Retinal pigment epithelial cell (primary cell): ENCODE data around the gene TRMT5.

Source experiments
- DNase-seq: peaks from one replicate; pipeline ENCODE4 v3.0.0-alpha.2; 2010; ENCODE audit warnings: low read depth
- H3K4me3 ChIP-seq: 2 replicates; pipeline ENCODE4 v1.5.1; 2011; ENCODE audit warnings: mild to moderate bottlenecking, low read length, control low read depth, moderate library complexity
- TF ChIP-seq, protein P1 (sequence below): conservative IDR thresholded peaks from 2 replicates; pipeline ENCODE4 v1.5.1; 2011; ENCODE audit warnings: low read depth, low read length, control low read depth, inconsistent platforms

Gene TRMT5

GRCh38 chr14:60998617-60999016 is 17.7 kb upstream of the TRMT5 start:
- TF ChIP-seq, protein P1, sequence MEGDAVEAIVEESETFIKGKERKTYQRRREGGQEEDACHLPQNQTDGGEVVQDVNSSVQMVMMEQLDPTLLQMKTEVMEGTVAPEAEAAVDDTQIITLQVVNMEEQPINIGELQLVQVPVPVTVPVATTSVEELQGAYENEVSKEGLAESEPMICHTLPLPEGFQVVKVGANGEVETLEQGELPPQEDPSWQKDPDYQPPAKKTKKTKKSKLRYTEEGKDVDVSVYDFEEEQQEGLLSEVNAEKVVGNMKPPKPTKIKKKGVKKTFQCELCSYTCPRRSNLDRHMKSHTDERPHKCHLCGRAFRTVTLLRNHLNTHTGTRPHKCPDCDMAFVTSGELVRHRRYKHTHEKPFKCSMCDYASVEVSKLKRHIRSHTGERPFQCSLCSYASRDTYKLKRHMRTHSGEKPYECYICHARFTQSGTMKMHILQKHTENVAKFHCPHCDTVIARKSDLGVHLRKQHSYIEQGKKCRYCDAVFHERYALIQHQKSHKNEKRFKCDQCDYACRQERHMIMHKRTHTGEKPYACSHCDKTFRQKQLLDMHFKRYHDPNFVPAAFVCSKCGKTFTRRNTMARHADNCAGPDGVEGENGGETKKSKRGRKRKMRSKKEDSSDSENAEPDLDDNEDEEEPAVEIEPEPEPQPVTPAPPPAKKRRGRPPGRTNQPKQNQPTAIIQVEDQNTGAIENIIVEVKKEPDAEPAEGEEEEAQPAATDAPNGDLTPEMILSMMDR, result no peak
- DNase-seq, result no peak

GRCh38 chr14:60989599-60989998 is 8.7 kb upstream of the TRMT5 start:
- H3K4me3 ChIP-seq, result no peak overlapping the region
- TF ChIP-seq, protein P1, result no peak
- DNase-seq, result no peak

More at GRCh38 chr14:60998617-60999016, 17.7 kb upstream of the TRMT5 start:
- H3K4me3 ChIP-seq, result no peak overlapping the region

DNA sequence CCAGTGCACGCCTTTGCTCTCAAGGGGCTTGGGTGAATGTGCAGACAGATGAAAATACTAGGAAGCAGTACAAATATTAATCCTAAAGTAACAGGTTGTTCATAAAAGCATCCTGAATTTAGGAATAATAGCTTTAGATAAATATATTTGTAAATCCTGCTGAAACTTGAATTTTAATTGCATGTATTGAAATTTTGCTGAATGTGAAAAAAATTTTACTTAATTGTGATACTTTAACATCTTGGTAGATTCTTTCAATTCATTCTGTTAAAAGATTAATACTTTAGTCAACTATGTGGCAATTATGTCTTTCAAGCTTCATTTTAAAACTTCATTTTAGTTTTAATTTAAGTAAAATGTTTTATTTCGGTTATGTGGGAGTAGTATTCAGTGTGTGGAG is 5.6 kb upstream of the TRMT5 start:
- H3K4me3 ChIP-seq, result no peak overlapping the region
- no peak for DNase-seq
- TF ChIP-seq, protein P1, result no peak

GRCh38 chr14:60984196-60984595 is 3.3 kb upstream of the TRMT5 start:
- no peak for DNase-seq
- TF ChIP-seq, protein P1, result no peak
- H3K4me3 ChIP-seq, result no peak overlapping the region

DNA sequence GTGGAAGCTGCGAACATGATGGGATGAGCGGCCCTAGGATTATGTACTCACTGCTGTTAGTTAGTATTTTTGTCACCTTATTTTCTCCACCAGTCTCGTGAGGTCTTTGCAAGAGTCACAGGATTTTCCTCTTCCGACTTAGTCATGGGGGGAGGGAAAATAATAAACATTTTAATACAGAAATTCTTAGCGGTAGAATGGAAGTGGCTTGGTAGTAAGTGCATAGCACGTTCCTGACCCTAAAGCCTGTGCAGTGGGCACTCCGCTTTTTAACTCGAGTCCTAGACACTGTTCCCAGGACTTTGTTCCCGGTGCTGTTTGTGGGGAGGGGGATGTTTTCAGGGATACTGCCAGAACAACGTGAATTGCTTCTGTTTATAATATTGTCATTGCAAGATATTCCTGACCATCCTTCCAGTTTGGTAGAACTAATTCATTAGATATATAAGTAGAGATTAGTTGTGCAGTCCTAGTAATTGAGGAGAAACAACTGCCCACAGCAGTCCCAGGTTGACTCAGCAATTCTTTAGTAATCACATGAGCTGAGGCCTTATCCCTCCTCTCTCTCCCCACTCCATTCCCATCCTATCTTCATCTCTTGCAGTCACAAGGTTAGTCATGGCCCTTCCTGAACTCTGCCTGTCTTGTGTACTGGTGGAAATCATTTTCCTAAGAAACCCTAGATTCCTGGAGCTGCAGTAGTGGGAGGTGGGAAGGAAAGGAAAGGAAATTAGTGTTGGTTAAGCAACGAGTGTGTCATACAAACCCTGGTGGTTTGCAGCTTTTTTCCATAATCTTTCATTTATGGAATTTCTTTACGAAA is 965 bp upstream of the TRMT5 start:
- peak overlapping the region; percentile 89 for H3K4me3 ChIP-seq
- DNase-seq, result peak; percentile 52
- TF ChIP-seq, protein P1, result no peak

DNA sequence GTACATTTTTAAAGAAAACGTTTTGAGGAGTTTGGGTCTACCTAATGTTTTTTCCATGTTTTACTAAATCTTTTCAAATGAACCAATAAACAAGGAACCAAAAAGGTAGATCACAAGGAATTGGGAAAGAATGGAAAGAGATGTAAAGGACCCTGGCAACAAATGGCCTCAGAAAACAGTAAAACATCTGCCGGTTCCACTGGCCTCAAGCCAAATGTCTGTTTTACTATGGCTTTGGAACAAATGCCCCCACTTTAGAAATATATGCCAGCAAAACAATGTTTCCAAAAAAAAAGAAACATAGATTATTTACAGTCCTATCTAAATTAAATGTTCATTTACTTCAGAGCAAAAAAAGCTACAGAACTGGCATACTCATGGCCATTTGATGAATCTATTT is 3.0 kb downstream of the TRMT5 start:
- H3K4me3 ChIP-seq, result no peak overlapping the region
- TF ChIP-seq, protein P1, result no peak
- DNase-seq, result no peak

DNA sequence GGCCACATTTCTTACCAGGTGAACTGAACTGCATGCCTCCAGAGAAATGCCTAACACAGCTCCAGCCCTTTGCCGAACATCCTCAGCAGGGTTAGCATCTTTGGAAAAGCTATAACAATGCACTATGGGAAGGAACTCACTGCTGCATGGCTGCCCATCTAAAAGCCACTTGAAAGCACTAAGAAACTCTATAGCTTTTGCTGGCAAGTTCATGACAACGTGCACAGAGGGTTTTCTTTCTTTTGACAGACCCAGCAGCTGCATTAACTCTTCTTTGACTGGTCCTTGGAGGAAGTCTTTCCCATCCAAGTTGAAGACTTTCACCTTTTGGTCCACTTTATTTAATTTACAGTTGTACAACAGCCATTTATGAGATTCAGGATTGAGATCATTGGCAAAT is 5.3 kb downstream of the TRMT5 start:
- H3K4me3 ChIP-seq, result no peak overlapping the region
- TF ChIP-seq, protein P1, result no peak
- no peak for DNase-seq
